ENCODE results near the gene INSL6. TPM values are rescaled to one million over a fixed set of nuclear protein-coding genes. Genes with fewer than 3 reads are reported as not detected.

INSL6 gene
- total RNA-seq, 1 experiment from 2014 or later = not detected

DNA sequence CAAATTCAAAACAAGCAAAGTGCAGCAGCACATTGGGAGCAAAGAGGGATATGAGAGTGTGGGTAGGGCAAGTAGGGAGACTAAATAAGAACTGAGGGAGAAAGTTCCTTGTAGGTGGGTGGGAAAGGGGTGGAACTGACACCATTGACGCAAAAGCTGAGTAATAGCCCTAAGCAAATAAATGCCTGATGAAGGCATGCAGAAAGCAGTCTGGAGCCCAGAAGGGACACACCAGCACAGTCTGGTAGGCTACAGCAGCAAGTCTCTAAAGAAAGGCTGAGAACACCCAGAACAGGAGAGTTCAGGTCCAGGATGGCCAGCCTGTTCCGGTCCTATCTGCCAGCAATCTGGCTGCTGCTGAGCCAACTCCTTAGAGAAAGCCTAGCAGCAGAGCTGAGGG is 45.8 kb upstream of the INSL6 start, which contains the start of gene INSL4:
INSL4 (plus strand) TSS at position 208 of the 400 bp plus-strand sequence; CDS start at position 313, 105 bp downstream.
- no peak within 1 kb of the TSS for H3K56ac ChIP-seq (ENCODE audit: insufficient read length, low read depth, low read length)
- no peaks in the 10 kb centered on the region for H3K36me3 Mint-ChIP-seq (ENCODE audit: insufficient read depth in 1 of 3, low read depth in 3 of 3)

More for the DNA sequence above, 45.8 kb upstream of the INSL6 start, which contains the start of gene INSL4:
- Histone ChIP-seq H3K23ac (ENCODE audit: insufficient read length, low read depth, low read length) (no peak within 1 kb of the TSS), H3K27ac (ENCODE audit: insufficient read length, low read depth, low read length) (no peak within 1 kb of the TSS), H3K18ac (ENCODE audit: insufficient read length, low read depth, low read length) (no peak within 1 kb of the TSS), H3K79me1 (ENCODE audit: insufficient read depth, low read depth, low read length, poor library complexity, severe bottlenecking) (no peaks in the 10 kb centered on the region), H4K5ac (ENCODE audit: insufficient read length, low read depth, low read length) (no peak within 1 kb of the TSS), H3T11ph (ENCODE audit: low read length) (no peak within 1 kb of the TSS), H3K9ac (ENCODE audit: extremely low read depth, insufficient read length, low read length) (no peak within 1 kb of the TSS), H3K9me3 (ENCODE audit: control insufficient read depth, low read depth, low read length) (no peaks in the 10 kb centered on the region), H3K4me1 (ENCODE audit: insufficient read depth, low read length) (no peaks in the 10 kb centered on the region), H4K8ac (replicated peaks; ENCODE audit: insufficient read length, low read depth, low read length) (no peak within 1 kb of the TSS), H4K20me1 (ENCODE audit: control insufficient read depth, insufficient read depth, insufficient read length) (no peaks in the 10 kb centered on the region), H3K4ac (ENCODE audit: low read depth, low read length) (no peak within 1 kb of the TSS), H2AFZ (ENCODE audit: low read length) (no peak within 1 kb of the TSS), H3K4me2 (ENCODE audit: insufficient read depth, insufficient read length, low read length) (no peak within 1 kb of the TSS), H3K79me2 (ENCODE audit: insufficient read depth, low read length) (no peaks in the 10 kb centered on the region), H2AK5ac (ENCODE audit: insufficient read length, low read length) (no peak within 1 kb of the TSS), H2BK5ac (ENCODE audit: insufficient read length, low read length) (no peak within 1 kb of the TSS), H2BK15ac (ENCODE audit: low read depth, low read length) (no peak within 1 kb of the TSS), H2BK120ac (ENCODE audit: low read depth, low read length, poor library complexity, severe bottlenecking) (no peak within 1 kb of the TSS), H3K27me3 (ENCODE audit: insufficient read depth, low read length) (no peaks in the 10 kb centered on the region), H2BK20ac (ENCODE audit: low read depth, low read length, poor library complexity, severe bottlenecking) (no peak within 1 kb of the TSS), H2BK12ac (ENCODE audit: insufficient read length, low read depth, low read length) (no peak within 1 kb of the TSS), H4K91ac (ENCODE audit: insufficient read length, low read depth, low read length) (no peak within 1 kb of the TSS), H3K14ac (ENCODE audit: insufficient read depth, low read length) (no peak within 1 kb of the TSS), H3K23me2 (ENCODE audit: insufficient read length, low read depth, low read length, poor library complexity, severe bottlenecking) (no peaks in the 10 kb centered on the region)
- H3K9me3 Mint-ChIP-seq = peaks cover 0 to 5% of the 10 kb centered on the region in 2 experiments; a peak in 1 of 5 replicates
- H3K4me3 Mint-ChIP-seq = no peak within 1 kb of the TSS
- DNase-seq = no peak
- H3K4me1 Mint-ChIP-seq = no peaks in the 10 kb centered on the region
- TF ChIP-seq, protein P1, sequence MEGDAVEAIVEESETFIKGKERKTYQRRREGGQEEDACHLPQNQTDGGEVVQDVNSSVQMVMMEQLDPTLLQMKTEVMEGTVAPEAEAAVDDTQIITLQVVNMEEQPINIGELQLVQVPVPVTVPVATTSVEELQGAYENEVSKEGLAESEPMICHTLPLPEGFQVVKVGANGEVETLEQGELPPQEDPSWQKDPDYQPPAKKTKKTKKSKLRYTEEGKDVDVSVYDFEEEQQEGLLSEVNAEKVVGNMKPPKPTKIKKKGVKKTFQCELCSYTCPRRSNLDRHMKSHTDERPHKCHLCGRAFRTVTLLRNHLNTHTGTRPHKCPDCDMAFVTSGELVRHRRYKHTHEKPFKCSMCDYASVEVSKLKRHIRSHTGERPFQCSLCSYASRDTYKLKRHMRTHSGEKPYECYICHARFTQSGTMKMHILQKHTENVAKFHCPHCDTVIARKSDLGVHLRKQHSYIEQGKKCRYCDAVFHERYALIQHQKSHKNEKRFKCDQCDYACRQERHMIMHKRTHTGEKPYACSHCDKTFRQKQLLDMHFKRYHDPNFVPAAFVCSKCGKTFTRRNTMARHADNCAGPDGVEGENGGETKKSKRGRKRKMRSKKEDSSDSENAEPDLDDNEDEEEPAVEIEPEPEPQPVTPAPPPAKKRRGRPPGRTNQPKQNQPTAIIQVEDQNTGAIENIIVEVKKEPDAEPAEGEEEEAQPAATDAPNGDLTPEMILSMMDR (conservative IDR thresholded peaks at IDR 0.05) = no peak
- WGBS (ENCODE audit: extremely low coverage, insufficient read length, low lambda C conversion rate) = no CpG with 5 or more reads among the region's 2 CpGs
- H3K27me3 Mint-ChIP-seq (ENCODE audit: low read depth) = peaks cover 11% of the 10 kb centered on the region
- no peak within 1 kb of the TSS; a peak in 1 of 7 replicates for H3K27ac Mint-ChIP-seq

All from H9 (cell line).